A549 (cell line): Measurements from ENCODE around the gene MYOM1.

Source experiments
- JUN ChIP-seq, 2 experiments: fragments of >200 bp; sonication (Bioruptor Twin); formaldehyde crosslinking; IDR thresholded peaks; 2 replicates in 1 of 2; 3 replicates in 1 of 2; pipeline ENCODE4 v1.6.1; 2016 to 2017
- KDM5A ChIP-seq: fragments of 200-600 bp; sonication (generic); IDR thresholded peaks from 2 replicates; pipeline ENCODE4 v1.6.1; 2016; ENCODE audit warnings: antibody characterized with exemption, mild to moderate bottlenecking
- TF ChIP-seq, protein P1 (sequence below): fragments of >200 bp; sonication (Bioruptor Twin); formaldehyde crosslinking; IDR thresholded peaks from 3 replicates; pipeline ENCODE4 v1.5.1; 2016

DNA sequence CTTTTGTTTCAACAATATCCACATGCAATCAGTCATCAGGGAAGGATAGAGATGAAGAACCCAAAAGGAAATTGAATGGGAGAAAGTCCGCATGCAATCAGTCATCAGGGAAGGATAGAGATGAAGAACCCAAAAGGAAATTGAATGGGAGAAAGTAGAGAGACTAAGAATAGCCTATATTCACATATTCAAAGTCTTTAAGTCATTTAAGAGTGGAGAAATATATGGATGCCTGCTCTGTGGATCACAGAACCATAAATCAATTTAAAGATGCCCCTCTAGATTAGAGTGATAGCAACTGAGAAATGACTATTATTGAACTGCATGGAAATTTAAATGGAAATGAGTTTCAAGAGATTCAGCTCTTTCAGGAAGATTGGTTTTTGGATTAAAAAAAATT lies 116.8 kb downstream of the MYOM1 start:
- TF ChIP-seq, protein P1, sequence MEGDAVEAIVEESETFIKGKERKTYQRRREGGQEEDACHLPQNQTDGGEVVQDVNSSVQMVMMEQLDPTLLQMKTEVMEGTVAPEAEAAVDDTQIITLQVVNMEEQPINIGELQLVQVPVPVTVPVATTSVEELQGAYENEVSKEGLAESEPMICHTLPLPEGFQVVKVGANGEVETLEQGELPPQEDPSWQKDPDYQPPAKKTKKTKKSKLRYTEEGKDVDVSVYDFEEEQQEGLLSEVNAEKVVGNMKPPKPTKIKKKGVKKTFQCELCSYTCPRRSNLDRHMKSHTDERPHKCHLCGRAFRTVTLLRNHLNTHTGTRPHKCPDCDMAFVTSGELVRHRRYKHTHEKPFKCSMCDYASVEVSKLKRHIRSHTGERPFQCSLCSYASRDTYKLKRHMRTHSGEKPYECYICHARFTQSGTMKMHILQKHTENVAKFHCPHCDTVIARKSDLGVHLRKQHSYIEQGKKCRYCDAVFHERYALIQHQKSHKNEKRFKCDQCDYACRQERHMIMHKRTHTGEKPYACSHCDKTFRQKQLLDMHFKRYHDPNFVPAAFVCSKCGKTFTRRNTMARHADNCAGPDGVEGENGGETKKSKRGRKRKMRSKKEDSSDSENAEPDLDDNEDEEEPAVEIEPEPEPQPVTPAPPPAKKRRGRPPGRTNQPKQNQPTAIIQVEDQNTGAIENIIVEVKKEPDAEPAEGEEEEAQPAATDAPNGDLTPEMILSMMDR: no peak
- TF ChIP-seq JUN (IDR thresholded peaks at IDR 0.05): no peak
- no peak for TF ChIP-seq KDM5A
